ENCODE results near the gene ADAT1.

ADAT1 gene

GRCh38 chr16:75575958-75576357 lies 47.1 kb downstream of the ADAT1 start:
- Histone ChIP-seq H3K4me1 (ENCODE audit: insufficient read depth, low read length) (peaks cover 9% of the 10 kb centered on the region), H3K9me3 (ENCODE audit: control insufficient read depth, insufficient read depth, low read length) (no peaks in the 10 kb centered on the region), H3K9ac (ENCODE audit: low read depth, low read length) (no peak overlapping the region), H3K36me3 (ENCODE audit: insufficient read depth, low read length) (peaks cover 23% of the 10 kb centered on the region)

GRCh38 chr16:75573955-75574354 lies 49.1 kb downstream of the ADAT1 start:
- no peak overlapping the region for H3K9ac ChIP-seq (ENCODE audit: low read depth, low read length)
- H3K36me3 ChIP-seq (ENCODE audit: insufficient read depth, low read length), result peaks cover 21% of the 10 kb centered on the region
- no peaks in the 10 kb centered on the region for H3K9me3 ChIP-seq (ENCODE audit: control insufficient read depth, insufficient read depth, low read length)
- peaks cover 9% of the 10 kb centered on the region for H3K4me1 ChIP-seq (ENCODE audit: insufficient read depth, low read length)

GRCh38 chr16:75572864-75573542 lies 50.1 kb downstream of the ADAT1 start:
- Histone ChIP-seq H3K36me3 (ENCODE audit: insufficient read depth, low read length) (peaks cover 24% of the 10 kb centered on the region), H3K4me1 (ENCODE audit: insufficient read depth, low read length) (peaks cover 9% of the 10 kb centered on the region), H3K9ac (ENCODE audit: low read depth, low read length) (no peak overlapping the region), H3K9me3 (ENCODE audit: control insufficient read depth, insufficient read depth, low read length) (no peaks in the 10 kb centered on the region)

- H3K36me3 ChIP-seq (ENCODE audit: insufficient read depth, low read length), result peaks cover 20% of the 10 kb centered on the region
- H3K9me3 ChIP-seq (ENCODE audit: control insufficient read depth, insufficient read depth, low read length), result no peaks in the 10 kb centered on the region
- H3K4me1 ChIP-seq (ENCODE audit: insufficient read depth, low read length), result no peaks in the 10 kb centered on the region
- no peak overlapping the region for H3K9ac ChIP-seq (ENCODE audit: low read depth, low read length)
These were observed 52.5 kb downstream of the ADAT1 start for GRCh38 chr16:75570396-75571065.

GRCh38 chr16:75567911-75568310 lies 55.2 kb downstream of the ADAT1 start:
- H3K4me1 ChIP-seq (ENCODE audit: insufficient read depth, low read length), result peaks cover 13% of the 10 kb centered on the region
- H3K9me3 ChIP-seq (ENCODE audit: control insufficient read depth, insufficient read depth, low read length), result no peaks in the 10 kb centered on the region
- peaks cover 15% of the 10 kb centered on the region for H3K36me3 ChIP-seq (ENCODE audit: insufficient read depth, low read length)
- H3K9ac ChIP-seq (ENCODE audit: low read depth, low read length), result no peak overlapping the region

- Histone ChIP-seq H3K9me3 (ENCODE audit: control insufficient read depth, insufficient read depth, low read length) (no peaks in the 10 kb centered on the region), H3K36me3 (ENCODE audit: insufficient read depth, low read length) (peaks cover 15% of the 10 kb centered on the region), H3K4me1 (ENCODE audit: insufficient read depth, low read length) (peaks cover 13% of the 10 kb centered on the region), H3K9ac (ENCODE audit: low read depth, low read length) (peak overlapping the region; percentile 97)
These were observed 56.3 kb downstream of the ADAT1 start for GRCh38 chr16:75566758-75567255.

- peaks cover 14% of the 10 kb centered on the region for H3K36me3 ChIP-seq (ENCODE audit: insufficient read depth, low read length)
- H3K9me3 ChIP-seq (ENCODE audit: control insufficient read depth, insufficient read depth, low read length), result no peaks in the 10 kb centered on the region
- H3K4me1 ChIP-seq (ENCODE audit: insufficient read depth, low read length), result peaks cover 13% of the 10 kb centered on the region
- H3K9ac ChIP-seq (ENCODE audit: low read depth, low read length), result peak within 1 kb of the TSS; percentile 97
These were observed 56.9 kb downstream of the ADAT1 start, which contains the start of gene GABARAPL2 for GRCh38 chr16:75566040-75566757. GABARAPL2 (plus strand) TSS chr16:75566379; CDS start chr16:75566487, 108 bp downstream.

- Histone ChIP-seq H3K36me3 (ENCODE audit: insufficient read depth, low read length) (peaks cover 11% of the 10 kb centered on the region), H3K9ac (ENCODE audit: low read depth, low read length) (peak overlapping the region; percentile 97), H3K9me3 (ENCODE audit: control insufficient read depth, insufficient read depth, low read length) (no peaks in the 10 kb centered on the region), H3K4me1 (ENCODE audit: insufficient read depth, low read length) (peaks cover 13% of the 10 kb centered on the region)
These were observed 57.4 kb downstream of the ADAT1 start for GRCh38 chr16:75565640-75566039.

- Histone ChIP-seq H3K36me3 (ENCODE audit: insufficient read depth, low read length) (no peaks in the 10 kb centered on the region), H3K4me1 (ENCODE audit: insufficient read depth, low read length) (peaks cover 13% of the 10 kb centered on the region), H3K9me3 (ENCODE audit: control insufficient read depth, insufficient read depth, low read length) (no peaks in the 10 kb centered on the region), H3K9ac (ENCODE audit: low read depth, low read length) (no peak overlapping the region)
These were observed 63.3 kb downstream of the ADAT1 start for GRCh38 chr16:75559564-75560372.

GRCh38 chr16:75558846-75559401 lies 64.2 kb downstream of the ADAT1 start:
- no peak overlapping the region for H3K9ac ChIP-seq (ENCODE audit: low read depth, low read length)
- H3K4me1 ChIP-seq (ENCODE audit: insufficient read depth, low read length), result peaks cover 5% of the 10 kb centered on the region
- no peaks in the 10 kb centered on the region for H3K36me3 ChIP-seq (ENCODE audit: insufficient read depth, low read length)
- H3K9me3 ChIP-seq (ENCODE audit: control insufficient read depth, insufficient read depth, low read length), result no peaks in the 10 kb centered on the region

- no peaks in the 10 kb centered on the region for H3K36me3 ChIP-seq (ENCODE audit: insufficient read depth, low read length)
- peak overlapping the region; percentile 91; the same call in 1 of the 2 replicates for H3K9ac ChIP-seq (ENCODE audit: low read depth, low read length)
- no peaks in the 10 kb centered on the region for H3K9me3 ChIP-seq (ENCODE audit: control insufficient read depth, insufficient read depth, low read length)
- H3K4me1 ChIP-seq (ENCODE audit: insufficient read depth, low read length), result peaks cover 3% of the 10 kb centered on the region; the same call in 1 of the 2 replicates
These were observed 66.6 kb downstream of the ADAT1 start for GRCh38 chr16:75556431-75556950.

- H3K9ac ChIP-seq (ENCODE audit: low read depth, low read length), result peak within 1 kb of the TSS; percentile 91
- H3K4me1 ChIP-seq (ENCODE audit: insufficient read depth, low read length), result peaks cover 3% of the 10 kb centered on the region; the same call in 1 of the 2 replicates
- H3K36me3 ChIP-seq (ENCODE audit: insufficient read depth, low read length), result no peaks in the 10 kb centered on the region
- no peaks in the 10 kb centered on the region for H3K9me3 ChIP-seq (ENCODE audit: control insufficient read depth, insufficient read depth, low read length)
These were observed 67.2 kb downstream of the ADAT1 start, which contains the start of gene TMEM231 for GRCh38 chr16:75555707-75556430. TMEM231 (minus strand) TSS chr16:75556252; CDS start chr16:75556209, 43 bp downstream.

GRCh38 chr16:75555213-75555706 lies 67.8 kb downstream of the ADAT1 start:
- H3K9me3 ChIP-seq (ENCODE audit: control insufficient read depth, insufficient read depth, low read length), result no peaks in the 10 kb centered on the region
- peak overlapping the region; percentile 91 for H3K9ac ChIP-seq (ENCODE audit: low read depth, low read length)
- H3K4me1 ChIP-seq (ENCODE audit: insufficient read depth, low read length), result peaks cover 3% of the 10 kb centered on the region; the same call in 1 of the 2 replicates
- no peaks in the 10 kb centered on the region for H3K36me3 ChIP-seq (ENCODE audit: insufficient read depth, low read length)
